HG03520 (cell line): ENCODE results near the gene ESR1.
"Not testable (repeated sequence)": the region's sequence is repeated elsewhere in the genome, so short reads cannot be mapped to it uniquely, and the experiment has no call there.

ENCODE experiments used
- ATAC-seq: cut with Tn5 transposase; IDR thresholded peaks from one replicate; pipeline ENCODE4 v1.9.1; 2021; ENCODE audit warnings: mild to moderate bottlenecking, moderate library complexity; ENCODE audit not compliant: unreplicated experiment

Gene ESR1

GRCh38 chr6:151811081-151811480, 3.6 kb downstream of the ESR1 start:
- ATAC-seq, result no peak

GRCh38 chr6:151813858-151814257, 6.4 kb downstream of the ESR1 start:
- ATAC-seq, result no peak

DNA sequence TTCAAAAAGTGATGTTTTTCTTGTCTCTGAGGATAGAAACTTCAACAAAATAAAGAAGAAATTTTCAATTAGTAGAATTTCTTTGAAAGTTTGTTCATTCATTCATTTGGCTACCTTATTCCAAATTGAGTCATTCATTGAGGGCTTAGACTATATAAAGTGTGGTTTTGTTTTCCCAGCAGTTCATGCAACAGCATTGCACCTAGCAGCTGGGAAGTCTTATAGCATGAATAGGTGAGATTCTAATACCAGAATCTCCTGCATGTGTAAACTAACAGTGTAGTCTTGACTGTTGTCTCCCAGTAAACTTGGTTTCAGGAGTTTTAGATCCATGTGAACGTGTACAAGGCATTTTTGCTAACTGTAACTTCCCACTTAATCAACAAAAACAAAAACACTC, 7.1 kb downstream of the ESR1 start:
- ATAC-seq, result no peak

- ATAC-seq, result peak; percentile 98
Observed at GRCh38 chr6:151822252-151823111, 15.0 kb downstream of the ESR1 start.

DNA sequence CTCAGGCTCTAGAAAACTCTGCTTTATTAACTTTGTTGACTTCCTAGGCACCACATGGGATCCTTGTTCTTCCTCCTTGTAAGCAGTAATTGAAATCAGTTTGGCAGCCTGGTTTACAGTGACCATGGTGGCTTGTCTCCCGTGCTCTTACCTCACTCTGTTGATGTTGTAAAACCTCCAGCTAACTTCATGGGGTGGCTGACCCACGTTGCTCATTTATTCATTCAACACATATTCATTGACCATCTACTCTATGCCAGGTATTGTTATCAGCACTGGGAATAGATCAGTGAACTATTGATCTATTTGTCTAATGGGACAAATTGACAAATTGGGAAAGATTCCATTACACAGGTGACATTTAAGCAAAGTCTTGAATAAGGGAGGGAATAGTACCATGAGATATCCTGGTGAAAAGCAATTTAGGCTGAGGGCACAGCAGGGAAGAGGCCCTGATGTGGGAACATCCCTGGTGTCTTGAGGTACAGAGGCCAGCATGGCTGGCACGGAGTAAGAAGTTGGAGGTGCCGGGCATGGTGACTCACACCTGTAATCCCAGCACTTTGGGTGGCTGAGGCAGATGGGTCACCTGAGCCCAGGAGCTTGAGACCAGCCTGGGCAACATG, 19.1 kb downstream of the ESR1 start:
- no peak for ATAC-seq

DNA sequence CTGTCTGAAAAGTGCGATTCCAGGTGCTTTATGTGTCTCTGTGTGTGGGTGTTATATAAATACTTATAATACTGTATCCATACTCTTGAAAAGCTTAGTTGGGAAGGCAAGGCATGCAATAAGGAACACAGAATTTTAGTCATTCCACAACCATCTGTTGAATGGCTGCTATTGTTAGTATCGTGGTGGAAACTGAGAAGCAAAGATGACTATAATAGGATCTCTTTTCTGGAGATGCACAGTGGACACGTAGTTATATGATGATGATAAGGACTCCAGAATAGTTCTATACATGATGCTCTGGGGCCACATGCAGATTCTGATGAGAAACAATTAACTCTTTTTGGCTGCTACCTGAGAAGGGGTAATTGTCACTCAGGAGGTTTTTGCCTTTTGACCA, 25.2 kb downstream of the ESR1 start:
- no peak for ATAC-seq

GRCh38 chr6:151835396-151835795, 27.9 kb downstream of the ESR1 start:
- no peak for ATAC-seq

- no peak for ATAC-seq
Observed at GRCh38 chr6:151837223-151837622, 29.7 kb downstream of the ESR1 start.

DNA sequence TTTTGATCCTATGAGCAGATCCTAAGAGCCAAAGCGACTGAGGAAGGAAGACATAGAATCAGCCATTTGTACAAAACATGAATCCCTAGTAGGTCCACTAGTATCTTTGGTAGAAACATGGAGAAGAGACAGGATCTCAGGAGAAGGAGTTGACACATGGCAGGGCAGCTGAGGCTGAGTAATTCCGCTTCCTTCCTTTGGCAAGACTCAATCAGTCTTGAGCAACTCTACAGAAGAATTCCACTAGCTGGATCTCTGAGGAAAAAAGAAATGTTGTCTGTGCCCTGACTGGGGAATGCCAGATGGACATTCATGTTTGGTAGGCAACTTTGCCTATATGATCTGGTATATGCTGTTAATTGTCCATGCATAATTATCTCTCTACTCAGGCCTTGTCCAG, 35.3 kb downstream of the ESR1 start:
- no peak for ATAC-seq

GRCh38 chr6:151847064-151847463, 39.6 kb downstream of the ESR1 start:
- ATAC-seq, result no peak

DNA sequence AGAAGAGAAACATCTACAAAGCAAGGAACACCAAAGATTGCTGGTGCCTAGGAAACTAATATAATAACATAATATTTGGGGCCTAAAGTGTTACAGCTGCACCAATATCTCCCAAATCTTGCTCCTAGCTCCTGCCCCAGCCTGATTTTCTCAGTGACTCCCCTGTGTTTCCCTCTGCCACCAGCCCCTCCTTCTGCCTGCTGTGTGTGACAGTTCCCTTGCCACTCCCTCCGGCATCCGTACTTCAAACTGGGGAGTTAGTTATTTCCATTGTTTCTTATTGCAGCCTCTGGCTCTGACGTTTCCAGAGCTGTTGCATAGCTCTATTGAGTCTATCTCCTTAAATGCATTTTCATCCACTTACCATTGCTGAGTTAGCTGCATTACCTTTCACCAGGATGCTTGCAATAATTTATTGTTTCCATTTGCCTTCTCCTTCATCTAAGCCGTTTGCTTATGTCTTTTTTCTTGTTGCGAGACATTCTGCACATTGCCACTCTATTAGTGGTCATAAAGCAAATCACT, 43.1 kb downstream of the ESR1 start:
- no peak for ATAC-seq

DNA sequence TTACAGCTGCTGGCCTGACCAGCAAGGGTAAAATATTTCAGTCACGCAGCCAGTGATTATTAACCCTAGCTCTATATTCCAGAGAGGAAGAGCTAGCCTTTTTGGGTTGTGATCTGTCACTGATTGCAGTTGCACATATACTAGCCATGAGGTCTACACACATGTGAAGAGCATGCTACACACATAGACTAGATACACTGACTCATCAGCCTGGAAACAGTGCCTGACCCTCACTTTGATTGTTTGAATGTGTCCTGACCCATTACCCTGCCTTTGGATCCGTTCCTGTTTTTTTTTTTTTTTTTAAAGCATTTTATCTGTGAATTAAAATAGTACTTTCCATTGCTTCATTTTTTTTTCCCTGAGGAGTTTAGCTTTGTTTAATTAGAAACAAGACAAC, 50.8 kb downstream of the ESR1 start:
- ATAC-seq, result no peak

DNA sequence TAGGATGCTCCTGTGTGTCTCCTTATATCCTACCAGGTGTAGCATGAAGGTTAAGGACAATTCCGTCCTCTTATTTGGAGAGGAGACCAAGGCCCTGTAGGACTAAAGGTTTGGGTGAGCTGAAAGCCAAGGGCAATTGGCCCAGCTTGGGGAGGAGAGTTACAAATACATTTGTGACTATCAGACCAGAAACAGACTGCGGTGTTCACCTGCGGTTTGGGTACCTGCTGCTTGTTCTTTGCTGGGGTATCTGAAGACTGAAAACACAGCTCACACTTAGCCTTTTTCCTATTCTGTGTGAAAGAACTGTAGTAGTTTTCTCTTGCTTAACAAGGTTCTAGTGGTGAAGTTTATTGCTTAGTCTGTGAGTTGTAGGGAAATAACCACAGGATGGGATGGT, 55.0 kb downstream of the ESR1 start:
- no peak for ATAC-seq

- not testable (repeated sequence) for ATAC-seq
Observed at GRCh38 chr6:151867361-151867869, 59.9 kb downstream of the ESR1 start.

- no peak for ATAC-seq
Observed at GRCh38 chr6:151869345-151869744, 61.9 kb downstream of the ESR1 start.

DNA sequence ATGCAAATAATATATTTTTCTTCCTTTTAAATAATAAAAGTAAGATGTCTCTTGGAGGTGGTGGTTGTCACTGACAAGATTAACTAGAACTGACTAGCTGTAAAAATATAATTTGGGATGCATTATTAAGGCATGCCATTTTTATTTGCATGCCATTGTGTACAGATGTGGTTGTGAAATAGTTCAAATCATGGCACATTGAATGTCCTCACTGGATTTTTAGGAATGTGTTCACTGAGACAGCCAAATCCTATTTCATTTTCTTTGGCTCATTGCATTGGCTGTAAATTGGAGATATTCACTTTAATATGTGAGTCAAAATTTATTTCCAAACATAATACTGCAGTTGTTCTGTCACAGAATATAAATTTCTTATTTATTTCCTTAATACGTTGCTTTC, 62.3 kb downstream of the ESR1 start:
- ATAC-seq, result no peak

- no peak for ATAC-seq
Observed at GRCh38 chr6:151870375-151870774, 62.9 kb downstream of the ESR1 start.

DNA sequence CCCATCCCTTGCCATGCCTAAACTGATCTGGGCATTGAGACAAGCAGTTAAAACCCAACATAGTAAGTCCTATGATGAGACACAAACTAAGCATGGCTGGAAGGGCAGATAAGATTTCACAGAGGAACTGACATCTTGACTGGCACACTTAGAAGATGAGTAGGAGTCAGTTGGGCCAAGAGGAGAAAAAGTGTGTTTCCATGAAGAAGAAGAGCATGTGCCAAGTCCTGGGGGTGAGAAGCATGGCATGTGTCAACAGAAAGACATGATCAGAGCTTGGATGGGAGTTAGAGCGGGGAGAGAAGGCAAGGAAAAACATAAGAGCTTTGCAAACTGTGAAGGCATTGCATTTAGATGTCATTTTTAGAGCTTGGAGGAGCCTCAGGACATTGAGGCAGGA, 68.0 kb downstream of the ESR1 start:
- ATAC-seq, result no peak

DNA sequence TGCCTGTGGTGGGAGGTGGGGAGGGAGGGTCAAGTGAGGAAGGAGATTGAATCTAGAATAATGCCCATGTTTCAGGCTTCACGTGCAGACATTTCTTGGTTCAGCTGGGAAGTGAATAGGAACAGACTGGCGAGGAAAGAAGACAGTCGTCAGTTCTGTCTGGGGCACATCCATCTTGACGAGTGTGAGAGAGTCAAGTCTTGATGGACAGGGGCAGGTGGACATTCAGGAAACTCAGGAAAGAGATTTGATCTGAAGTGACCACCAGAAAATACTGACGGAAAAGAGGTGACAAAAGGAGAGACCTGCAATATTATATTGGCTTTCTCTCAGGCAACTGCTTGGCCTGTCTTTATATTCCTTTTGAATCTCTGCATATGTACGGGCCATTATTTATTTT, 68.6 kb downstream of the ESR1 start:
- no peak for ATAC-seq

- no peak for ATAC-seq
Observed at GRCh38 chr6:151877458-151877857, 70.0 kb downstream of the ESR1 start.

DNA sequence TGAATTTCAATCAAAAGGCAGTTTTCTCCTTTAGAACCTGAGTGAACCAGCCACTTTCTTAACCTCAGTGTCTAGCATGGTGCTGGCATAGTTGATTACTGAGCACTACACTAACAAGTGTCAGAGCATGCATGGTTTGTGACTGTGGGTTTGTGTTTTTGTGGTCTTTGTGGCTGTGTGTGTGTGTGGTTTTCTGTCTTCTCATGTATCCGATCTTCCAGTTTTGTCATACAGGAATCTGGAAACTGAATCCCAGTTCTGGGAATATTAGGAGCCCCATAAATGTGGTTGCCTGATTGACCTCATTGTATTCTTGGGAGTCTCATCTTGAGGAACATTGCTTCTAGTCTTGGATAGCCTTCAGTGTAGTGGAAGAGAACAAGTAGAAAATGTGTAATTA, 73.7 kb downstream of the ESR1 start:
- no peak for ATAC-seq

- ATAC-seq, result no peak
Observed at GRCh38 chr6:151882206-151882605, 74.7 kb downstream of the ESR1 start.
